HG02938 (cell line): ENCODE results near the gene RGL1.

Experiments
- ATAC-seq: cut with Tn5 transposase; IDR thresholded peaks from one replicate; pipeline ENCODE4 v1.9.1; 2021; ENCODE audit warnings: mild to moderate bottlenecking, moderate library complexity; ENCODE audit not compliant: unreplicated experiment

Gene RGL1

GRCh38 chr1:183945428-183946319 lies 140.8 kb downstream of the RGL1 start:
- ATAC-seq: no peak

DNA sequence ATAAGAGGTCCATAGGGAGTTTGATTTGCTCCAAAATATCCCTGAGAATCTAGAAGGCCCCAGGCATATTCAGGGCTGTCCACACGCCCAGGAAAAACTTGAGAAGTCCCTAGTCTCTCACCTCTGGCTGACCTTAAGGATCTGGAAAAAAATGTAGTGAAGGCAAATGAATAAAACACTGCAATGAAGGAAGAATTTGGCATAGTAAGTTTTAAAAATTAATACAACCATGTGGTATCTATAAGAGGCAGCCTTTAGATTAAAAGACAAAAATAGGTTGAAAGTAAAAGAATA lies 141.3 kb downstream of the RGL1 start:
- no peak for ATAC-seq

GRCh38 chr1:183947988-183948387 lies 143.1 kb downstream of the RGL1 start:
- no peak for ATAC-seq

GRCh38 chr1:183952101-183952500 lies 147.2 kb downstream of the RGL1 start:
- no peak for ATAC-seq

DNA sequence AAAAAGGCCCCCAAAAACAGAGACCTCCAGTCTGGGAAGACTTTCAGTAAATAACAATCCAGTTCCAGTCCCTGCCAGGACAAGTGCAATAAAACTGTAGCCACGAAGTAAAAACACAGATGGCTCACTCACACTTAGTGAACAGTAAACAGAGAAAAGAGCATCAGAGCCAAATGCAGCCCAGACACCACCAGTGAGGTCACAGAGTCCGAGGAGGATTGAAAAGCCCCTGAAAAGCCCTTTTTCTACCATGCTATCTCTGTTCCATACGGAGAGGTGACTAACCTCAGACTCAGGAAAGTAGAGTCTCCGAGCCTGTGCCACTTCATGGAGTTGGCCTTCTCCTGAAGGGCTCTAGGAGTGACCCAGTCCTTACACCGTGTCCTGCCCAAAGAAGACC lies 148.1 kb downstream of the RGL1 start:
- no peak for ATAC-seq

- no peak for ATAC-seq
Measured at GRCh38 chr1:183954496-183954895, 149.6 kb downstream of the RGL1 start.

DNA sequence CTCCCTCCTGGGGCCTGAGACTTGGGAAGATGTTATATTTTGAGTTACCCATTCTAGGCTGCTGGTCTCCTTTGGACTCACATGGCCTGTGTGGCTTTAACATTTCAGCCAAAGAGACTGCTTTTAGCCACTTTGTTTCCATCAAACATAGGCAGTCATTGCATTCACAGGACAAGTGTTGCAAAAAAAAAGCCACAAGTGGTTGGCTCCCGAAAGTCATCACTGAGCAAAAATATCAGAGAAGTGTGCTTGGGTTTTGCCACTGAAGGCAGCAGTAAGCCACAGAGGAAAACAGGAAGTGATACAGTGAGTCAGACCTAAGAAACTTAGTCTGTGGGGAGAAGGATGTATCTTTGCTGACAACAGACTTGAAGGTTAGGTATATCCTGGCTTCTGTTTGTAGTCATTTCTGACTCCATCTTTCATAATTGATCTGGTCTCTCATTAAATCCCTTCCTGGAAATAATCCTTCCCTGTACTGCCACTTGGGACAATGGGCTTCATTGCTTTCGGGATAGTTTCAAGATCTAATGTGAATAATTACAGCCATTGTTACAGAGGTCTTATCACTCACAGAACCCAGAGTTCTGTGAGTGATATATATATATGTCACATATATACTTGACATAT lies 151.8 kb downstream of the RGL1 start:
- ATAC-seq: peak; percentile 99

GRCh38 chr1:183957216-183957830 lies 152.4 kb downstream of the RGL1 start:
- no peak for ATAC-seq

GRCh38 chr1:183958958-183959357 lies 154.0 kb downstream of the RGL1 start:
- ATAC-seq: no peak

DNA sequence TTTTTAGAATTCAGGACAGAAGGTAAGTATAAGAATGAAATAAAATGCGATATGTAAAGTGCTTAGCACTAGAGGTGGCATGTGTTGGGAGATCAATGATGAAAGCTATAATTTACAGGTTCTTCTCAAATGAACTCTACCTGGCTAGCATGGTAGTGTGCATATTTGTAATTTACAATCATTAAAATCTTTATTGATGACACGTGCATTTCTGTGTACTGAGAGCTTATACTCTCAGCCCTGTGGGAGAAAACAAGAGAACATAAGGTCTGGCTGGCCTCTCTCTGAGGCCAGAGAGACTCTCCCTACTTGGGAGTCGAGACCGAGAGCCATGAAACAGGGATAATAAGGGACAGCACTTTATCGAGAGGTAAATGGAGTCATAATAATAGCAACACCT lies 156.2 kb downstream of the RGL1 start:
- ATAC-seq: no peak

DNA sequence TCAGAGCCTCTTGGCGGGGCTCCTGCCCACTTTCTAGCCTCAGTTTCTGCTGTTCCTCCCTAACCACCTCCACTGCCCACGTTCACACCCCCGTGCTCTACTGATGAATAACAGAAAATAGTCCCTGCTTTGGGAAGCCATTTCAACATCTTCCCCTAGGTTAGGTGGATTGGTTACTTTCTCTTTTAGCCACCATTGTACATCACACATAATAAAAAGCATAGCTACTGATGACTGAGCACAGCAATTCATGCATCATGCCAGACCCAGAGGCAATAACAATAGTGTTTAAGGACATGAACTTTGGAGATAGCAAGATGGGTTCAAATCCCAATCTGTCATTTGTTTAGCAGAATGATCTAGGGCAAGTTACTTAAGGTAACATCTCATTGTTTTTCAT lies 158.0 kb downstream of the RGL1 start:
- no peak for ATAC-seq

DNA sequence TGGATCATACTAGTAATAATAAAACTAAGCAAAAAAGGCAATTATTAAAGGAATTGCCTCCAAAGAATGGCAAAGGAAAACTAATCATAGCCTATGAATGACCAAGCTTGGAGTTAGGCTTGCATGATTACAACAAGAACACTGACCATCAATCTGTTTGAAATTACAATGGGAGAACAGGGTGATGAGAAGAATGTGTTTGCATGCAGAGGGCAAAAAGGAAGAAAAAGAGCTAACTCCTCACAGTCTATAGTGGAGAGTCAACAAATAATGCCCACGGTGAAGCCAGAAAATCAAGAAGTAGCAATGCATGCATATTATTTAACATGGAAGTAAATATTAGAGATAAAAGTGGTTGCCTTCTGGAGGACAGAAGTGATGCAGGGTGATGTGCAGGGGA lies 160.8 kb downstream of the RGL1 start:
- ATAC-seq: no peak

DNA sequence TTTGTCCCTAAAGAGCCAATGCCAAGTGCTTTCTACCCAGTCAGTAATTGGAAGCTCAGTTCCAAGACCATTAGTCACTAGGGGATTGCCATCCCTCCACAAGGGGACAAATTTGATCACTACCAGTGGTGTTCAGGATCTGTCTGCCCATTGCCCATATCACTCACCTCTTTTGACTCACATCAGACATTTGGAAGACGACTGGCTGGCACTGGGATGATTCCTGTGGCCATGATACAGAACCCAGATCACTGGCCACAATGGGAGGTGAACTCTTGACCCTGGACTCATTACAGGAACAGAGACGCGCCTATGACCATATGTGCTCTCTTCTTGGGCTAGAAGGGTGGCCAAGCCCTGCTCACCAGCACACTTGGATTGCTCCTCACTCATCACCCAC lies 161.6 kb downstream of the RGL1 start:
- ATAC-seq: no peak

DNA sequence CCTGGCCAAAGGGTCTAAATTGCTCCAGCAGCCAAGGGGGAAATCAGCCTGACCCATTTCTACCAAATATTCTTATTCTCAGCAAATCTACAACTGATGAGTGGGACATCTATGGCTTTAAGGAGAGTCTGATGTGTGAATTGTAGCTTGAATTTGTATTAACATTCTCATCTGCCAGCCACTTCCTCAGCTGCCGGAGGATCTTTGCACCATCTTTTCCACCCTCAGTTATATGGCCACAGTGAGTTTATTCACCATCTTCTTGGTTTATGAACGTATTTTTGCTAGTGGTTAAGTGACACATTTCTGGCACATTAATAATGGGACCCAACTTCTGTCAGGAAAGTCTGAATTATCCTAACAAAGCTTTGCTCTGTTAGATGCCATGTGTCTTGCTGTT lies 163.0 kb downstream of the RGL1 start:
- ATAC-seq: no peak

DNA sequence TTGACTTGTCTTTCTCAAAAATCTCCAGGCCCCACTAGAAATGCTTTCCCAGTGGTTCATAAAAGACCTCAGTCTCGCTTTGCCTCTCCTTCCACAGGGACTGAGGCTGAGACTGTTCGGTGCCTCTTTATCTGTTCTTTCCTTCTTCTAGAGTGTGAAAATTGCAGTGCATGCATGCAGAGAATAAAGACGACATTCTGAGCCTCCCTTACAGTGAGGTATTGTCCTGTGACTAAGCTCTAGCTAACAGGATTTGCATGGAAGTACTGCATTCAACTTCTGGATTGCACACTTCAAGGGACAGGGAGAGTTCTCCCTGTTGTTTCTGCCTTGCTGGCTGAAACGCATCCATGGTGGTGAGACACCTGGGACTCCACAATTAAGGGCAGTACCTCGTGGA lies 163.5 kb downstream of the RGL1 start:
- ATAC-seq: no peak

DNA sequence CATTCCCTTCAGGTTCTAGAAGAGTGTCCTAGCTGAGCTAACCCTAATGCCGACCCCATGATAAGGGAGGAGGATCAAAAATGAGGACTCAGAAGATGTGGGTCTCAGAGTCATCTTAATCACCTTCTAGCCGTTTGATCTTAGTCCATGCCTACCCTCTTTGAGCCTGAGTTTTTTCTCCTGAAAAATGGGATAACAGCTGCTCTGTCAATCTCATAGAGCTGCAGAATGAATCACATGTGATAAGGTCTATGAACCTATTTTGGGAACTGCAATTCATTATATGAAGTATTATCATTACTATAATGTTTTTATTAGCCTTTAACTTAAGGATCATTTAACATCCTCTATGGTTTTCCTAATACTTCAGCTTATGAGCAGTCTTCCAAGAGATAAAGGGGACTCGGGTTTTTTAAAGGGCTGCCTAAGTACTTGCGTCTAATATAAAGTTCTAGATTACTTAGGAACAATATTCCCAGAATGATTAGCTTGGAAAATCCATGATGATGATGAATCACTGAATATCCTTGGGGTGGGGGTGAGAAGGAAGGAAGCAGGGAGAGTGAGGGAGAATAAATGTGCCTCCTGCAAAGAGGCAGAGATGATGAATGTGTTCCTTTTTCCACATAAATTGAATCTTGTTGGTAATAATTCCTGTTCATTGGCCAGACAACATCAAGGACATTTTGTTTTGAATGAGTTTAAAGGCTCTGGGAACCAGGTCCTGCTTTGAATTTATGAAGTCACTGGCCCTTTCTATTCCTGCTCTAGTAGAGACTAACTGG lies 165.8 kb downstream of the RGL1 start:
- ATAC-seq: no peak

GRCh38 chr1:183975651-183976050 lies 170.7 kb downstream of the RGL1 start:
- ATAC-seq: no peak

GRCh38 chr1:183977717-183978116 lies 172.8 kb downstream of the RGL1 start:
- ATAC-seq: no peak
